ENCODE data around the gene COX7B. TPM values are rescaled to one million over a fixed set of nuclear protein-coding genes. Genes with fewer than 3 reads are reported as not detected.
"Not testable (repeated sequence)": the region's sequence is repeated elsewhere in the genome, so short reads cannot be mapped to it uniquely, and the experiment has no call there.

COX7B gene
- polyA plus RNA-seq, 4 donors: 241 to 2,345 (median 1,480) TPM

DNA sequence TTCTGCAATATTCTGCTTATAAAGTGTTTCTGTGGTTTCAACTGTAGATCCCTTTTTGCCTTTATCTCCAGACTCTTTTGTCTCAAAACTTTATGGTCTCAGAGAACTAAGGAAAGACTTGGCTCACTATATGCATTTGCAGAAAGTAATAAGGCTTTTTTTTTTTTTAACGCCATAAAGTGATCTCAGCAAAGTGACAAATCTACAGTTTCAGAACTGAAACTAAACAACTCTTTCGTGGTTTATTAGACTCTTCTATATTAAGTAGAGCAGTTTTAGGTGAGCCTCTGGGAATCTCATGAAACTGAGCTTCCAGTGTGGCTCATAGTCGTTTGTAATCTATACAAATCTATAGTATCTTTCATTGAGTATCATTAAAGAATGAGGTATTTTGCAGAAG lies 26.5 kb downstream of the COX7B start:
- no peaks in the 10 kb centered on the region for H3K36me3 ChIP-seq (ENCODE audit: control insufficient read depth in 3 of 3, insufficient read depth in 2 of 3, low read depth in 1 of 3, low read length in 3 of 3)
- H3K4me3 ChIP-seq (ENCODE audit: low read depth in 1 of 3, low read length in 3 of 3): no peak overlapping the region
- H3K4me1 ChIP-seq (ENCODE audit: control insufficient read depth in 3 of 3, insufficient read depth in 2 of 3, low read depth in 1 of 3, low read length in 2 of 3): no peaks in the 10 kb centered on the region
- no peak overlapping the region for H3K27ac ChIP-seq (ENCODE audit: low read depth in 1 of 3, low read length in 2 of 3)
- H3K9me3 ChIP-seq (ENCODE audit: control insufficient read depth in 2 of 2, insufficient read depth in 1 of 2, low read depth in 1 of 2, low read length in 1 of 2): no peaks in the 10 kb centered on the region
- no peak for FAIRE-seq
- DNase-seq: no peak
- no peaks in the 10 kb centered on the region for H3K27me3 ChIP-seq (ENCODE audit: control insufficient read depth in 3 of 3, insufficient read depth in 3 of 3, low read length in 3 of 3)
- 11 to 22% (median 13%) methylated on average over 3 of the region's 3 CpGs for WGBS, 3 donors

DNA sequence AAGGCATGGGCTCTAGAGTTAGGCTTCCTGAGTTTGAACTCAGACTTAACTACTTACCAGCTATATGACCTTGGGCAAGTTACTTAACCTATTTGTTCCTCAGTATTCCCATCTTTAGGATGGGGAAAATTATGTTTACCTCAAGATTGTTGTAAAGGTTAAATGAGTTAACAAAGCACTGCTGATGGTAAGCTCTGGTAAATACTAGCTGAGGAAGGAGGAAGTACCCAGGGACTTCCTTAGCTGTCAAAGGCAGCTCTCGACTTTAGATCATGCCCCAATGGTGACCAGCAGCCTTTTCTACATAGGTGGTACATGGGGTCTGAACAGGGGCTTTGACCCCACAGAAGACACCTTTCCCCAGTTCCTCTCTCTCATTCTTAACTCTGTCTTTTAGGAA lies 31.3 kb downstream of the COX7B start:
- DNase-seq (no peak), FAIRE-seq (no peak)
- no peaks in the 10 kb centered on the region for H3K4me1 ChIP-seq (ENCODE audit: control insufficient read depth in 3 of 3, insufficient read depth in 2 of 3, low read depth in 1 of 3, low read length in 2 of 3)
- no peaks in the 10 kb centered on the region for H3K36me3 ChIP-seq (ENCODE audit: control insufficient read depth in 3 of 3, insufficient read depth in 2 of 3, low read depth in 1 of 3, low read length in 3 of 3)
- no peaks in the 10 kb centered on the region for H3K9me3 ChIP-seq (ENCODE audit: control insufficient read depth in 2 of 2, insufficient read depth in 1 of 2, low read depth in 1 of 2, low read length in 1 of 2)
- no peak overlapping the region for H3K4me3 ChIP-seq (ENCODE audit: low read depth in 1 of 3, low read length in 3 of 3)
- 46 to 87% (median 80%) methylated on average over 1 of the region's 1 CpG for WGBS, 3 donors
- H3K27me3 ChIP-seq (ENCODE audit: control insufficient read depth in 3 of 3, insufficient read depth in 3 of 3, low read length in 3 of 3): no peaks in the 10 kb centered on the region
- H3K27ac ChIP-seq (ENCODE audit: low read depth in 1 of 3, low read length in 2 of 3): no peak overlapping the region

DNA sequence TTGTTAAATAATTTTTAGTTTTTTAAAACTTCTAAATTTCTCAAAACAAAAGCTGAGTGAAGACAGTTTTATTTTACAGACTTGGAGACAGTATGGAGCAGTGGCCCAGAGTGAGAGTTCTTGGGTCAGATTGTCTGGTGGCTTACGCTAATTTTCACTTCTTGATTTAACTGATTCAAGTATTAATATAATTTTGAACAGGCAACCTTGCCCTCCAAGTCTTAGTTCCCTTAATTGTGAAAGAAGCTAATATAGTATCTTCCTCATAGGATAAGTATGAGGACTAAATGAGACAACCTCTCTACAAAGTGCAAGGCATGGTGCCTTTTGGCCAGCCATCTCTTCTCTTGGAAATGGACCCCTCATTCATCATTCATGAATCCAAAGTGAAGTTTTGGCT lies 36.6 kb downstream of the COX7B start:
- Histone ChIP-seq H3K27me3 (ENCODE audit: control insufficient read depth in 3 of 3, insufficient read depth in 3 of 3, low read length in 3 of 3) (no peaks in the 10 kb centered on the region), H3K9me3 (ENCODE audit: control insufficient read depth in 2 of 2, insufficient read depth in 1 of 2, low read depth in 1 of 2, low read length in 1 of 2) (no peaks in the 10 kb centered on the region), H3K36me3 (ENCODE audit: control insufficient read depth in 3 of 3, insufficient read depth in 2 of 3, low read depth in 1 of 3, low read length in 3 of 3) (no peaks in the 10 kb centered on the region), H3K4me1 (ENCODE audit: control insufficient read depth in 3 of 3, insufficient read depth in 2 of 3, low read depth in 1 of 3, low read length in 2 of 3) (no peaks in the 10 kb centered on the region), H3K27ac (ENCODE audit: low read depth in 1 of 3, low read length in 2 of 3) (no peak overlapping the region), H3K4me3 (ENCODE audit: low read depth in 1 of 3, low read length in 3 of 3) (no peak overlapping the region)
- 78 to 100% (median 86%) methylated on average over 1 of the region's 1 CpG for WGBS, 3 donors
- no peak for DNase-seq
- no peak for FAIRE-seq

- DNase-seq (no peak), FAIRE-seq (no peak)
- Histone ChIP-seq H3K9me3 (ENCODE audit: control insufficient read depth in 2 of 2, insufficient read depth in 1 of 2, low read depth in 1 of 2, low read length in 1 of 2) (no peaks in the 10 kb centered on the region), H3K27ac (ENCODE audit: low read depth in 1 of 3, low read length in 2 of 3) (no peak overlapping the region), H3K27me3 (ENCODE audit: control insufficient read depth in 3 of 3, insufficient read depth in 3 of 3, low read length in 3 of 3) (no peaks in the 10 kb centered on the region), H3K4me3 (ENCODE audit: low read depth in 1 of 3, low read length in 3 of 3) (no peak overlapping the region), H3K4me1 (ENCODE audit: control insufficient read depth in 3 of 3, insufficient read depth in 2 of 3, low read depth in 1 of 3, low read length in 2 of 3) (no peaks in the 10 kb centered on the region), H3K36me3 (ENCODE audit: control insufficient read depth in 3 of 3, insufficient read depth in 2 of 3, low read depth in 1 of 3, low read length in 3 of 3) (no peaks in the 10 kb centered on the region)
Measured at GRCh38 chrX:77936299-77936698, 37.0 kb downstream of the COX7B start.

- no peak for DNase-seq
Measured at GRCh38 chrX:77937291-77937690, 38.0 kb downstream of the COX7B start.

GRCh38 chrX:77938083-77938680 lies 38.9 kb downstream of the COX7B start:
- Histone ChIP-seq H3K36me3 (ENCODE audit: control insufficient read depth in 3 of 3, insufficient read depth in 2 of 3, low read depth in 1 of 3, low read length in 3 of 3) (no peaks in the 10 kb centered on the region), H3K27me3 (ENCODE audit: control insufficient read depth in 3 of 3, insufficient read depth in 3 of 3, low read length in 3 of 3) (no peaks in the 10 kb centered on the region), H3K4me1 (ENCODE audit: control insufficient read depth in 3 of 3, insufficient read depth in 2 of 3, low read depth in 1 of 3, low read length in 2 of 3) (no peaks in the 10 kb centered on the region), H3K4me3 (ENCODE audit: low read depth in 1 of 3, low read length in 3 of 3) (no peak overlapping the region), H3K9me3 (ENCODE audit: control insufficient read depth in 2 of 2, insufficient read depth in 1 of 2, low read depth in 1 of 2, low read length in 1 of 2) (no peaks in the 10 kb centered on the region), H3K27ac (ENCODE audit: low read depth in 1 of 3, low read length in 2 of 3) (no peak overlapping the region)
- DNase-seq: no peak
- 78 to 87% (median 84%) methylated on average over 4 of the region's 4 CpGs for WGBS, 3 donors
- FAIRE-seq: no peak

More at GRCh38 chrX:77937291-77937690, 38.0 kb downstream of the COX7B start:
- Histone ChIP-seq H3K27me3 (ENCODE audit: control insufficient read depth in 3 of 3, insufficient read depth in 3 of 3, low read length in 3 of 3) (no peaks in the 10 kb centered on the region), H3K4me1 (ENCODE audit: control insufficient read depth in 3 of 3, insufficient read depth in 2 of 3, low read depth in 1 of 3, low read length in 2 of 3) (no peaks in the 10 kb centered on the region), H3K36me3 (ENCODE audit: control insufficient read depth in 3 of 3, insufficient read depth in 2 of 3, low read depth in 1 of 3, low read length in 3 of 3) (no peaks in the 10 kb centered on the region), H3K9me3 (ENCODE audit: control insufficient read depth in 2 of 2, insufficient read depth in 1 of 2, low read depth in 1 of 2, low read length in 1 of 2) (no peaks in the 10 kb centered on the region), H3K4me3 (ENCODE audit: low read depth in 1 of 3, low read length in 3 of 3) (no peak overlapping the region), H3K27ac (ENCODE audit: low read depth in 1 of 3, low read length in 2 of 3) (no peak overlapping the region)
- 20 to 54% (median 28%) methylated on average over 3 of the region's 3 CpGs for WGBS, 3 donors
- no peak for FAIRE-seq

GRCh38 chrX:77945031-77945430 lies 45.8 kb downstream of the COX7B start:
- H3K36me3 ChIP-seq (ENCODE audit: control insufficient read depth in 3 of 3, insufficient read depth in 2 of 3, low read depth in 1 of 3, low read length in 3 of 3); H3K4me3 ChIP-seq (ENCODE audit: low read depth in 1 of 3, low read length in 3 of 3); H3K27ac ChIP-seq (ENCODE audit: low read depth in 1 of 3, low read length in 2 of 3); DNase-seq; H3K27me3 ChIP-seq (ENCODE audit: control insufficient read depth in 3 of 3, insufficient read depth in 3 of 3, low read length in 3 of 3); FAIRE-seq; H3K9me3 ChIP-seq (ENCODE audit: control insufficient read depth in 2 of 2, insufficient read depth in 1 of 2, low read depth in 1 of 2, low read length in 1 of 2); H3K4me1 ChIP-seq (ENCODE audit: control insufficient read depth in 3 of 3, insufficient read depth in 2 of 3, low read depth in 1 of 3, low read length in 2 of 3): not testable (repeated sequence)
- 58 to 93% (median 91%) methylated on average over 6 of the region's 6 CpGs for WGBS, 3 donors

DNA sequence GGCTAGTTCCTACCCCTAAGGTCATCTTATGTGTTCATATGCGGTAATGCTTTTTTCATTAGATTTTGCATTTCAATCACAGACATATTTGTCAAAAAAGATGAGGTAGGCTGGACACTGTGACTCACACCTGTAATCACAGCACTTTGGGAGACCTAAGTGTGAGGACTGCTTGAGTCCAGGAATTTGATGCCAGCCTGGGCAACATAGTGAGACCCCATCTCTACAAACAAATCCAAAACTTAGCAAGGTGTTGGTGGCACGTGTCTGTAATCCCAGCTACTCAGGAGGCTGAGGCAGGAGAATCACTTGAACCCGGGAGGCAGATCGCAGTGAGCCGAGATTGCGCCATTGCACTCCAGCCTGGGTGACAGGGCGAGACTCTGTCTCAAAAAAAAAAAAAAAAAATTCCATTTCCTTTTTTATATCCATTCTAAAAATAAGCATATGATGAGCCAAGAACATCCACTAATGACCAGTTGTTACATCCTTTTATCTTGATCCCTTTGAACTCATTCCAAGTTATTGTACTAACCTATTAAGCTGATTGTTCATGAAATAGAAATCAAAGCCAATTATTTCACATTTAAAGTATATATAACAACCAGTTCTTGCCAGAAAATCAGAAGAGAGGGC lies 46.8 kb downstream of the COX7B start:
- DNase-seq: no peak
- H3K4me1 ChIP-seq (ENCODE audit: control insufficient read depth in 3 of 3, insufficient read depth in 2 of 3, low read depth in 1 of 3, low read length in 2 of 3): no peaks in the 10 kb centered on the region
- H3K4me3 ChIP-seq (ENCODE audit: low read depth in 1 of 3, low read length in 3 of 3): no peak overlapping the region
- 76 to 84% (median 81%) methylated on average over 7 of the region's 7 CpGs for WGBS, 3 donors
- no peaks in the 10 kb centered on the region for H3K9me3 ChIP-seq (ENCODE audit: control insufficient read depth in 2 of 2, insufficient read depth in 1 of 2, low read depth in 1 of 2, low read length in 1 of 2)
- FAIRE-seq: no peak
- no peaks in the 10 kb centered on the region for H3K36me3 ChIP-seq (ENCODE audit: control insufficient read depth in 3 of 3, insufficient read depth in 2 of 3, low read depth in 1 of 3, low read length in 3 of 3)
- no peaks in the 10 kb centered on the region for H3K27me3 ChIP-seq (ENCODE audit: control insufficient read depth in 3 of 3, insufficient read depth in 3 of 3, low read length in 3 of 3)
- H3K27ac ChIP-seq (ENCODE audit: low read depth in 1 of 3, low read length in 2 of 3): no peak overlapping the region

- Histone ChIP-seq H3K9me3 (ENCODE audit: control insufficient read depth in 2 of 2, insufficient read depth in 1 of 2, low read depth in 1 of 2, low read length in 1 of 2) (no peaks in the 10 kb centered on the region), H3K4me3 (ENCODE audit: low read depth in 1 of 3, low read length in 3 of 3) (no peak overlapping the region), H3K27ac (ENCODE audit: low read depth in 1 of 3, low read length in 2 of 3) (no peak overlapping the region), H3K4me1 (ENCODE audit: control insufficient read depth in 3 of 3, insufficient read depth in 2 of 3, low read depth in 1 of 3, low read length in 2 of 3) (no peaks in the 10 kb centered on the region), H3K27me3 (ENCODE audit: control insufficient read depth in 3 of 3, insufficient read depth in 3 of 3, low read length in 3 of 3) (no peaks in the 10 kb centered on the region), H3K36me3 (ENCODE audit: control insufficient read depth in 3 of 3, insufficient read depth in 2 of 3, low read depth in 1 of 3, low read length in 3 of 3) (no peaks in the 10 kb centered on the region)
- peak; percentile 51 for FAIRE-seq
- WGBS, 3 donors: 83 to 96% (median 91%) methylated on average over 2 of the region's 2 CpGs
- DNase-seq: no peak
Measured at GRCh38 chrX:77946571-77946970, 47.3 kb downstream of the COX7B start.

Measured in small intestine (tissue), 7 donors.